HepG2 (cell line): ENCODE data around the gene BAZ2A. TPM values are rescaled to one million over a fixed set of nuclear protein-coding genes. Genes with fewer than 3 reads are reported as not detected.

Experiments
- FOXC1 ChIP-seq: sonication (generic); formaldehyde crosslinking; IDR thresholded peaks from 2 replicates; pipeline ENCODE4 v1.8.0; 2022; ENCODE audit warnings: mild to moderate bottlenecking, missing genetic modification reagents, borderline replicate concordance
- HMGXB4 ChIP-seq, 2 experiments: sonication (generic) in 1 of 2; formaldehyde crosslinking in 1 of 2; IDR thresholded peaks; 2 replicates each; pipeline versions ENCODE4 v1.4.0 to v1.6.1; 2018 to 2020; ENCODE audit warnings: missing genetic modification reagents in 2 of 2, borderline replicate concordance in 1 of 2, low read depth in 1 of 2, mild to moderate bottlenecking in 1 of 2, missing biosample characterization in 1 of 2
- KDM5B ChIP-seq: sonication (generic); formaldehyde crosslinking; IDR thresholded peaks from 2 replicates; pipeline ENCODE4 v1.4.0; 2020; ENCODE audit warnings: missing genetic modification reagents, mild to moderate bottlenecking, borderline replicate concordance
- MAZ ChIP-seq, 2 experiments: sonication (generic) in 1 of 2; formaldehyde crosslinking in 1 of 2; IDR thresholded peaks; 2 replicates each; pipeline versions ENCODE4 v1.5.0 to v1.6.1; 2012 to 2020; ENCODE audit warnings: low read depth in 2 of 2, mild to moderate bottlenecking in 2 of 2, borderline replicate concordance in 1 of 2, improper control_type of control experiment in 1 of 2, low read length in 1 of 2, missing genetic modification reagents in 1 of 2, moderate library complexity in 1 of 2
- SNAI1 ChIP-seq: sonication (generic); formaldehyde crosslinking; IDR thresholded peaks from 2 replicates; pipeline ENCODE4 v1.5.0; 2020; ENCODE audit warnings: mild to moderate bottlenecking, missing genetic modification reagents, borderline replicate concordance
- ZNF414 ChIP-seq: sonication (generic); formaldehyde crosslinking; IDR thresholded peaks from 2 replicates; pipeline ENCODE4 v1.5.0; 2020; ENCODE audit warnings: missing genetic modification reagents
- ZNF558 ChIP-seq: sonication (generic); formaldehyde crosslinking; IDR thresholded peaks from 2 replicates; pipeline ENCODE4 v1.9.0; 2022; ENCODE audit warnings: mild to moderate bottlenecking, missing genetic modification reagents, borderline replicate concordance
- polyA plus RNA-seq, 8 experiments: library from polyadenylated mRNA; depleted of rRNA in 3 of 8; stranded (reverse) in 7 of 8; unstranded in 1 of 8; fragments of >200 nt; fragmentation: Illumina TruSeq in 4 of 8; extraction: Trizol in 4 of 8; gene quantifications; 2 replicates each; pipeline versions ENCODE4 v1.2.1 to v1.2.3, GENCODE V29; 2011 to 2016; ENCODE audit warnings: low read depth in 4 of 8, missing spikeins in 1 of 8, mixed read lengths in 1 of 8; ENCODE audit not compliant: insufficient read depth in 1 of 8
- total RNA-seq, 5 experiments: library from RNA; depleted of rRNA; stranded (reverse); fragments of >200 nt; fragmentation: Illumina TruSeq; extraction: Trizol; gene quantifications; 2 replicates each; pipeline ENCODE4 v1.2.3, GENCODE V29; 2016; ENCODE audit warnings: low read depth in 1 of 5

BAZ2A gene
- total and polyA plus RNA-seq, 2 of the 13 experiments (the other 11 are each of a cell fraction or from before 2014, with no cell fraction given) = 21.8 to 73.5 TPM

GRCh38 chr12:56629459-56630179, 507 bp downstream of the BAZ2A start (continued):
- TF ChIP-seq MAZ (IDR thresholded peaks at IDR 0.05; ENCODE audit: borderline replicate concordance, low read depth, low read length) (no peak), MAZ (CRISPR knock-in tag; IDR thresholded peaks at IDR 0.05; ENCODE audit: low read depth) (0 out of 2 replicates have a peak, but pooled peaks have one; percentile 52), SNAI1 (0 out of 2 replicates have a peak, but pooled peaks have one; percentile 37), ZNF558 (CRISPR knock-in tag) (0 out of 2 replicates have a peak, but pooled peaks have one; percentile 66), HMGXB4 (CRISPR knock-in tag; IDR thresholded peaks at IDR 0.05; ENCODE audit: borderline replicate concordance in 1 of 2, low read depth in 1 of 2) (0 out of 4 replicates have a peak, but pooled peaks of 1 of the 2 experiments have one; percentile 49), KDM5B (CRISPR knock-in tag) (peak; percentile 5; the same call in 1 of the 2 replicates), FOXC1 (CRISPR knock-in tag) (no peak), ZNF414 (CRISPR knock-in tag) (no peak)
